GM21786 (cell line): ENCODE results near the gene MAP2K3.
"Not testable (repeated sequence)": the region's sequence is repeated elsewhere in the genome, so short reads cannot be mapped to it uniquely, and the experiment has no call there.

Experiments
- ATAC-seq: cut with Tn5 transposase; IDR thresholded peaks from one replicate; pipeline ENCODE4 v1.9.1; 2021; ENCODE audit not compliant: unreplicated experiment

The MAP2K3 gene

DNA sequence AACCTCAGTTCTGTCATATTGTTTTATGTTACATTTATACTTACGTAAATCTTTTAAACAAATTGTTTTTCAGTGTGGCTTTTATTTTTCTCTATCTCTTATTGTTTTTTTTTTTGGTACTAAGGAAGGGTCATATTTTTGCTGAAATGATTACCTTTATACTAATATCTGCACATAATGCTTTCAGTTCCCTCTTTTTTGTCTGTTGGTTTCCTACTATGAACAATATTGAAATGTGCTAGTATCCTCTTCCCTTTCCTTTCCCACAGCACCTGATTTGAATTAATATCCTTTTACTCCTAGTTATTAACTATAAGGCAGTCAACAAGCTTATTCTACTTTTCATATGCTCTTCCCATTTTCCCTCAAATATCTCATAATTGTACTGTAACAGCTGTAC is 43.4 kb downstream of the MAP2K3 start:
- ATAC-seq, result peak; percentile 46

DNA sequence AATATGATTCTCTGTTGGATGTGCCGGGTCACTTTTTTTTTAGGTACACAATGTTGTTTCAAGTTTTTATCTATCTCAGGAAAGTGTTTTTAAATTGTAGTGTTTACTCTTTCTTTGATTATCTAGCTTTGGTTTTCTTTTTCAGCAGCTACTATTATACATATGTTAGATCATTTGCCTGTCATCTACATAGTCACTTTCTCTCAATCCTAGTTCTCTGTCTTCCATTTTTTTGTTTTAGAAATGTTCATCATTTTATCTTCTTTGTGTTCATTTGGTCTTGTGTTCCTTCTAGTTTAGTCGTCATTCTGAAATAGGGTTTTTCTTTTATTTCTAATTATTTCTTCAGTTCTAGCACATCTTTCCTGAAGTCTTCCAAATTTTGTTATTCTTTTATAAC is 44.3 kb downstream of the MAP2K3 start:
- ATAC-seq, result not testable (repeated sequence)

DNA sequence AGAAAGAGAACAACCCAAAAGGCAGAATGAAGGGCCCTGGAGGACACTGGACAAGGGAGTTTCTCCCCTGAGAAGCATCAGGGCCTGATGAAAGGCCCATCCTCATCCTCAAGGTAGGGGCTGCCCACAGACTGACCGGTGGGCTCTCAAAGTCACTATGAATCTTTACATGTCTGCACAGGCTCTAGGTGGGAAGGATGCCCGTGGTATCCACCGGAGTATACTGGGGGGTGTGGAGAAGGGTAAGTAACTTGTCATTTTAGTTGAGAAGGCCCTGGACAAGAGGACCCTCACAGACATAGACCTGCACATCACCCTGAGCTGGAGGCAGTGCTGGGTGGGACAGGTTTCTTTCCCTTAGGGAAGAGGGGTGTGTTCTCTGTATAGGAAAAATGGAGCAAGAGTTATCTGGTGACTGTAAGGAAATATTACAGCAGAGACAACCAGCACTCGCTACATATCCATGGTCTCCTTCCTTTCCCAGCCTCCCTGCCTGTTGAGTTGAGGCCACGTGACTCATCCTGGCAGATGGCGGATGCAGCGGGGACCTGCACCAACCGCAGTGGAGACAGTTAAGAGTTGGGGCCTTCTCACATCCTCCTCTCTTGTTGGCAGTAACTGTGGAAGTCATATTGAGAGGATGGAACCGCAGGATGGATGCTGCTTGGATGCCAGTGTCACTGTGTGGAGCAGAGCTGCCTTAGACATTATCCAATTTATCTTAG is 46.1 kb downstream of the MAP2K3 start:
- no peak for ATAC-seq

DNA sequence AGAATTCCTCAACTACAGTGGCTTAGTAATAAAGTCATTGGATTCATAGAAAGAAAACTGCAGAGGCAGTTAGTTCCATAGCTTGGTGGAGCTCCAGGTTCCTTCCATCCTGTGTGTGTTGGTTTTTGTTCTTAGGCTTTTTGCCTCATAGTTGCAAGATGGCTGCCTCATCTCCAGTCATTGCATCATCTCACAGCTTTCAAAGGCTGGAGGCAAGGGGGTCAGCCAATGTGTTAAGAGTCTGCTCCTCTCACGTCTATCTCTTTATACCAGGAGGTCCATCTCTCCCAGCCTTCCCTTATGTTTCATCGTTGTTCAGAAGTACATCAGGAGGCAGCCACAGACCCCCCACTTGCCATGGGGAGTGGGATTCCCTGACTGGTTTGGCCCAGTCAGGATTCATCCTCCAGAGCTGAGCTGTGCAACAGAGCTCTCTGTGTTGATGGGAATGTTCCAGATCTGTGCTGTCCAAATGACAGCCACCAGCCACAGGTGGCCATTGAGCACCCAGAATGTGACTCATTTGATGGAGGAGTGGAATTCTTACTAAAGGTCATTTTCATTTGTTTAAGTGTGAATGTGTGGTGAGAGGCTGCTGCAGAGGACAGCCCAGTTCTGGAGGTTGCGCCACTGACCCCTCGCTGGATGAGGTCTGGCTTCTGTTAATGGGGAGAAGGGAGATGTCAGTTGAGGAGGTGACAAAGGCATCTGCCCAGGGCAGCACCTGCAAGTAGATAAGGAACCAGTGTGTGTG is 52.2 kb downstream of the MAP2K3 start:
- ATAC-seq, result not testable (repeated sequence)

DNA sequence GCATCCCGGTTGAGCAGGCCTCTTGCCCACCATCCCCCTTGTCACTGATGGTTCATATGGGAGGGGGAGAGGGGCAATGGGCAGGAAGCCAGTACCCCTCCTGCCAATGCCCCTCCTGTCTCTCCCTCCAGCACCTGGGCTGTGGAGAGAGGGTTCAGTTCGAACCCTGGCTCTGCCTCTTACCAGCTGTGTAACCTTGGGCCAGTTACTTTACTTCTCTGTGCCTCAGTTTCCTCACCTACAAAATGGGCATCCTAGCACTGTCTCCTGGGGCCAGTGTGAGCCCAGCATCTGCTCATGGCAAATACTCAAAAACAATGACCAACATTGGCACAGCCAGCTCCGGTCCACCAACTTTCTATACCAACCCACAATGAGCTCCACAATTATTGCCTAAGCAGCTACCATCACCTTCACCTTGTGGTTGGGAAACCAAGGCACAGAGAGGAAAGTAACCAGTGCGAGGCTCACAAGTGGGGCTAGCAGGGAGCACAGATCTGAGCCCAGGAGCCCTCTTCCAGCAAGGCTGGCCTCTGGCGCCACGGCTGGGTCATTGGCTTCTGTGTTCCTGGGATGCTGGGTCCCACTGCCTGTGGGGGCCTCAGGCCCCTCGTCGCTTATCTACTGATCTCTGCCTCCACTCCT is 53.6 kb downstream of the MAP2K3 start:
- ATAC-seq, result not testable (repeated sequence)

DNA sequence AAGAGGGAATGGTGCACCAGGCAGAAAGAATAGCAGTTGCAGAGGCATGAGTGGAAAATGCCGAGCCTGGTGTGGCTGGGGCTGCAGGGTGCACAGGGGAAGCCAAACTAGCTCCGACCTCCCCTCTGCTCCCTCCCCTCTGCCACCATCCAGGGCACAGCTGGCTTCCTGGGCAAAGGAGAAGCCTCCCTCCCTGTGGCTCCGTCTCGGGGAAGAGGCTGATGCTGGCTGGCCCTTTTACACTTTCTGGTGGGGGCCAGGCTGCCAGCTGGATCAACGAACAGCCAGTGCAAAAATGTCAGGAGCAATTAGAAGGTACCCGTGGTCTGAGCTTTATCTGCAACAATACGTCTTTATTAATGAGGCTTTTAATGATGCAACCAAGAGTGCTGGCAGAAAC is 54.5 kb downstream of the MAP2K3 start:
- no peak for ATAC-seq

DNA sequence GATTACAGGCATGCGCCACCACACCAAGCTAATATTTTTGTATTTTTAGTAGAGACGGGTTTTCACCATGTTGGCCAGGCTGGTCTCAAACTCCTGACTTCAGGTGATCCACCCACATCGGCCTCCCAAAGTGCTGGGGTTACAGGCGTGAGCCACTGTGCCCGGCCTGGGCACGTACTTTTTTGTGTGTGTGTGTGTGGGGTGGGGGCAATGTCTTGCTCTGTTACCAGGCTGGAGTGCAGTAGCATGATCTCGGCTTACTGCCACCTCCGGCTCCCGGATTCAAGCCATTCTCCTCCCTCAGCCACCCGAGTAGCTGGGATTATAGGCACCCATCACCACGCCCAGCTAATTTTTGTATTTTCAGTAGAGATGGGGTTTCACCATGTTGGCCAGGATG is 55.1 kb downstream of the MAP2K3 start:
- ATAC-seq, result not testable (repeated sequence)

DNA sequence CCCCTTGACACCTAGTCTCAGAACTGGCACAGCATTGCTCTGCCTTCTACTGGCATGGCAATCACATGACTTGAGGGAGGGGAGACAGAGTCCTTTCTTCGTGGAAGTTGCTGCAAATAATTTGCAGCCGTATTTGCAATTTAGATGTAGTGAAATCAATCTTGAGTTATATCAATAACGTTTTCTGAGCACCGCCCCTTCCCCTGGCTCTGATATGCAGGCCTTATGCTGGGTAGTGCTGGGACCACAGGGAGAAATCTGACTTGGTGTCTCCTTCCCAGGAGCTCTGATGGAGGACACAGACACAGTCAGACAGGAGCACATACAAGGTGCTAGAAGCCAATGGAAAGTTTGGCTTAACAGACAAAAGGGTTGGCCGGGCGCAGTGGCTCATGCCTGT is 55.9 kb downstream of the MAP2K3 start:
- ATAC-seq, result not testable (repeated sequence)

DNA sequence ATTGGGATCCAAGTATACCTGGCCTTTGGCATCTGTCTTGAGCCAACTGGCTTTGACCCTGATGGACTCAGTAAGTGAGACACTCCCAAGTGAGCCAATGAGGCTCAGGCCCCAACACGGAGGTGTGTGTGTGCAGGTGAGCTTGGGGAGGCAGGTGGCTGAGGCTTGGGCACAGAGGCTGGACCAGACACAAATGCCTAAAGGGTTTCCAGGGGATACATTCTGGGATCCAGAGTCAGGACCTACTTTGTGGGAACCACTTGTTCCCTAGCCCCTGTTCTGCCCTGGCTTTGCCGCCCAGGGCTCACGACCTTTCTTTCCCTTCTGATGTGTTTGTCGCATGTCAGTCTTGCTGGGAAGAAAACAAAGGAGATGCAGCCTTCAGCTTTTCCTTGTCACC is 56.8 kb downstream of the MAP2K3 start:
- not testable (repeated sequence) for ATAC-seq

DNA sequence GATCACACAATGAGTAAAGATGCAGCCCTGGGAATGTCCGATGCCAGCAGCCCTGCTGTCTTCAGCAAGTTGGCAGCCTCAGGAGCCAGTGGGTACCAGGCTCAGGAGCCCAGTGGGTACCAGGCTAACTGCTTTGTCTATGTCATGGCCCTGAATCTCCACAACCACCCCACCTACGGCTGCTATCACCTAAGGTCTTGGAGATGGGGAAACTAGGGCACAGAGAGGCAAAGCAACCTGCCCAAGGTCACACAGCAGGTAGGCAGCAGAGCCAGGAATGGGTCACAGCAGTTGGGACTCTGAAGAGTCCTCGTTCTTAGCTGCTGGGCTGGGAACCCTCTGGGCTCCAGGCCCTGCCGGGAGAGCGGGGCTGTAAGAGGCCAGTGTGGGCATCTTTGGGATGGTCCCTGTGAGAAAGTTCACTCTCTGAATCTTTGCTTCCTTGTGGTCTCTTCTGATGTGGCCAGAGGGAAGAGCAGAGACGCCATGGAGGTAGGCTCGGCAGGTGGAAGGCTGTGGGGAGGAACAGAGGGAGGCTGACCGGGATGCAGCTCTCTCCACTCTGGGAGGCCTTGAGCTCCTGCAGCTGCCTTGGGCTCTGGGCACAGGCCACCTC is 57.5 kb downstream of the MAP2K3 start:
- not testable (repeated sequence) for ATAC-seq

DNA sequence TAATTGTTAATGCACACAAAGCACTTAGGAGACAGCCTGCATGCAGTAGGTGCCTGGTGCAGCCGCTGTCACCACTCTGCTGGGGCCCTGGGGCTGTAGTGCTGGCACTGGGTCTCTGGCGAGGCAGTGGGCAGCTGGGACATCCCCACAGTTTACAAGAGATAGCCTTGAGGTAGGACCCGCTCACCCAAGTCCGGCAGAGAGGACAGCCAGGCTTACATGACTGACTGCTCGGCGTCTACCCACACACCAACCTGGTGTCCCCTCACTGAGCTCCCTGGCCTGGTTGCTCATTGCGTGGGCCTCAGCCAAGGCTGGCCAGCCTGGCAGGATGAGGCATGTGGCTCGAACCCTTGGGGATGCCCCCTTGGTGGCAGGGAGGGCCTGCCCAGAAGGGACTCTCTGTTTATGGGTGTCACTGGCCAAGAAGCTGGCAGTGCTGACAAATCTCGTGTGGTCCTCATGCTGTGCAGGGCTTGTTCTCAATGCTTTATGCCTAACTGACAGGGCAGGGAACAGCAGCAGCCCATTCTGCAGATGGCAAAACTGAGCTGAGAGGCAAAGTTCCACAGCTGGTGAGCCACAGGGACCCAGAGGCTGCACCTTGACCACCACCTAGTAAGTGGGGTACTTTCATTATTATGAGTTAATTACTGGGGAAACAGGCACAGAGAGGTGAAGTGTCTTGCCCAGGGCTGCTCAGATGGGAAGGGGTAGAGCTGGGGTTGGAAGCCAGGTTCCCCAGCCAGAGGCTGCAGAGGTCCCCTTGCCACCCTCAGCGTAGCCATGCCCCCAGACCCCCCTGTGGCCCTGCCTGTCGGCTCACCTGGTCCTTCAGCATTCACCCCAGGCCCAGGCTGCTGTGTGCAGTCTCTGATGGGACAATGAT is 58.8 kb downstream of the MAP2K3 start:
- not testable (repeated sequence) for ATAC-seq

DNA sequence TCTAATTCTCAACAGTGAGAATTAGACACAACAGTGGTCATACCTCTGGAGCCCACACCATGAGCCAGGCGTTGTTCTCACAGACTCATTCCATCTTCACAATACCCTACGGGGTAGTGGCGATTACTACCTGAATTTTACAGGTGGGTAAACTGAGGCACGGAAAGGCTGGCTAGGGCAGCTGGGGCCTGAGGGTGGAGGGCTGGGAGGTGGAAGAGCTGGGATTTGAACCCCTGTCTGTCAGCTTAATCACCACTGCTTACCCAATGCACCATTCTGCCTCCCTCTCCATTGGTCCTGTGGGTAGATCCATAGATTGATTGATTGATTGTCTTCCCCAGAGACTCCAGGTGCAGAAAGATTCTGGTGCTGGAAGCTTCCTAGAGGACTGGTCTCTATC is 60.3 kb downstream of the MAP2K3 start:
- not testable (repeated sequence) for ATAC-seq

DNA sequence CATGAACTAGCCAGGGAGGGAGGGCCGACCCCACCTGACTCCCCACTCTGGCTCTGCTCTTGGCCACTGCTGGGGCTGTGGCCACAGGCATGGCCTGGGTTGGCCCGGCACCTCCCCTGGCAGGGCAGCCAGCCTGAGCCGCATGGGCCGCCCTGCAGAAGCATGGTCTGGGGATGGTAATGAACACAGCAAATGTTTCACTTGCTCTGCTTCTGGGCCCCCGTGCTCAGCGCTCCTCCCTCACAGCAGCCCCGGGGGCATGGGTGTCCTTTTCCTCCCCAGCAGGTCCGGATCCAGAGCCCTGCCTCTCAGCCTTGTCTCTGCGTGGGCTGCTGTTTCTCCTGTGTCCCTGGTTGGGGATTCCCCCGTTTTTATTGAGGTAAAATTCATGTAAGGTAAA is 60.7 kb downstream of the MAP2K3 start:
- no peak for ATAC-seq

DNA sequence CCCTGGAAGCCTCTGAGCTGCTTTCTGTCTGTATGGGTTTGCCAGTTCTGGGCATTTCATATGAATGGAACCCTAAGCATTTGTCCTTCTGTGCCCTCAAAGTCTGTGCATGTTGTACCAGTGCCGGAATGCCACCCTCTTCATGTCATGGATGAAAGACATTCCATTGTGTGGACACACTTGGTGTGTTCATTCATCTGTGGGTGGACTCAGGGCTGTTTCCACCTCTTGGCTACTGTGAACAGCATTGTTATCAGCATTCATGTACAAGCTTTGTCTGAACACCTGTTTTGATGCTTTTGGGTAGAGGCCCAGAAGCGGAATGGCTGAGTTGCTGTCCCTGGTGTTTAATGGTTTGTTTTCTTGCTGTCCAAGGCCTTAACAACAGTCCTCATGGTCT is 61.6 kb downstream of the MAP2K3 start:
- ATAC-seq, result not testable (repeated sequence)

DNA sequence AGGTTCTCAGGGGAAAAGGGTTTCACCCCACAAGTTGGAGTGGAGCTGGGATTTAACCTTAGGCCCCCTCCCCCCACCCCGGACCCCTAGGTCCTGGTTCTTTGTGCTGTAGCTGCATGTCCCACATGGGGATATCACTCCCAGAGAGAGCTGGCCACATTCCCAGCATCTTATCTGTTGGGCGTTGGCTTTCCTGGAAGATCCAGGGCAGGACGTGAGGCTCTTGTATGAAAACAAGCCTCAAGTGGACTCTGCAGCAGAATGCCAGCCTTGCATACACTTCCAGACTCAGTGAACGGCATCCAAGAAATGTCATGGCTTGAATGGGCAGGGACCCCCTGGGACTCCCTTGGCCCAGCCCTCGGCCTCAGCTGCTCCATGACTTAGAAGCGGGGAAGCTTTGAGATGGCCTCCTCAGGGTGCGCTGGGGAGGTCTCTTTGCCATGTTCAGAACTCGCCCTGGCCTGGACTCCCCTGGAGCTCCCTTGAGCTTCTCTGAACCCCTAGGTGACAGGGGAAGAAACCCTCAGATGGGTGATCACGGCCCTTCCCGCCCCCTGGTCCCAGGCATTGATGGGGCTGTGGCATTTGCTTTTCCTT is 62.2 kb downstream of the MAP2K3 start:
- ATAC-seq, result not testable (repeated sequence)

DNA sequence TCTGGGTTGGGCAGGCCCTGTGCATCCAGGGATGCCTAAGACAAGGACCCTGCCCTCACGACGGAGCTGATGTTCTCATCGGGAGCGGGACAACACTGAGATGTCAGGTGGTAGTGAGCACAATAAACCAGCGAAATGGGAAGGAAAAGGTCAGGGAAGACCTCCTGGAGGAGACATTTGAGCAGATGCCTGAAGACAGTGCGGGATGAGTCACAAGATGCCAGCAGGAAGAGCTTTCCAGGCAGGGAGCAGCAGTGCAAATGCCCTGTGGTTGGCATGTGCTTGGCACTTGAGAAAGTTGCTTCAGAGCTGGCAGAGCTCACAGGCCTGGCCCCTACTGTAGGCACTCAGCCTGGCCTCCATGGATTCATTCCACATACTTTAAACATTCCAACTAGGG is 63.1 kb downstream of the MAP2K3 start:
- ATAC-seq, result not testable (repeated sequence)

DNA sequence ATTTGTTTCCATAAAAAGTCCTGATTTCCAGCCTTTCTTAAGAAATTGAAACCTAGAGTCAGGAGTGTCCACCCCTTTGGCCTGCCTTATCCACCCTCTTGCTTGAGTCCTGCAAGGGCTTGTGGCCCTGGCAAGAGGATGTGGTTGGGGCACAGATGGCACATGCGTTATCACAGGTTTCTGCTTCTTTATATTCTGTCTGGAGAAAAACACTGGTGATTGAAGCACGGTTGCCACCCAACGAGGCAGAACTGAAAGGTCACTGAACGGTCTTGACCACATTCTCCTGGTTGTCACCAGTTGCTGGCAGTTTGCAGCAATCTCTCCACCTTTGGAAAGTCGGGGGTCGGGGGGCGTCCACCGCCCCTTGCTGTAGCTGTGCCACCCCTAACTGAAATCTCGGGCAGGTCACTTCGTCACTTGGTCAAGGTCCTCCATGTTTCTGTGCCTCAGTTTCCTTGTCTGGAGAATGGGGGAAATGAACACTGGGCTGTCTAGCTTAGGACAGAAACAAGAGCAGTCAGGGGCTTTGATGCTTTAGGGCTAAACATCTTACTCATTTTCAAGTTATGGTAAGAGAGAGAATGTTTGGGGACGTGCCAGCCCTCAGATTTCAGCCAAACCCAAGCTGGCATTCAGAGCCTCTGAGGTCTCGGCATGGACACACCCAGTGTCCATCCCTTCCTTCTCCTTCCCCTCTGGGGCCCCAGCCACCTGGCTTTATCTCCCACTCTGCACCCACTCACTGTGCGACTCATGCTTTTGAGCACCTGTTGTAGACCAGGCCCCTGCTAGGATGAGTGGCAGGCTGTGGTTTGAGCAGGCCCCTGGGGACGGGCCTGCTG is 63.8 kb downstream of the MAP2K3 start:
- ATAC-seq, result peak; percentile 58

DNA sequence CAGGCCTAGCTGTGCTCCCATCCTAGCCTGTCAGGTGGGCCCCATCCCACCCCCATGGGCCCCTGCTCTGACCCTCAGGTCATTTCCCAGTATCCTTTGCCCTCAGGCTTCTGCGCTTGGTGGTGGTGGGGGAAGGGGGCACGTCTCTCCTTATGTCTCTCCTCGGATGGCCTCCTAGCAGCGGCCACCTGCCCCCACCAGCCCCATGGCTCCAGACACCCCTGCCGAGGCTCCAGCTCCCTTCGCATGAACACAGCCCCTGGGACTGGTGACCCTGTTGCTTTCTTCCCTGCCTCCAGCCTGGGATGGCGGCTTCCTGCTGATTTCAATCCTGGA is 64.4 kb downstream of the MAP2K3 start:
- ATAC-seq, result not testable (repeated sequence)

DNA sequence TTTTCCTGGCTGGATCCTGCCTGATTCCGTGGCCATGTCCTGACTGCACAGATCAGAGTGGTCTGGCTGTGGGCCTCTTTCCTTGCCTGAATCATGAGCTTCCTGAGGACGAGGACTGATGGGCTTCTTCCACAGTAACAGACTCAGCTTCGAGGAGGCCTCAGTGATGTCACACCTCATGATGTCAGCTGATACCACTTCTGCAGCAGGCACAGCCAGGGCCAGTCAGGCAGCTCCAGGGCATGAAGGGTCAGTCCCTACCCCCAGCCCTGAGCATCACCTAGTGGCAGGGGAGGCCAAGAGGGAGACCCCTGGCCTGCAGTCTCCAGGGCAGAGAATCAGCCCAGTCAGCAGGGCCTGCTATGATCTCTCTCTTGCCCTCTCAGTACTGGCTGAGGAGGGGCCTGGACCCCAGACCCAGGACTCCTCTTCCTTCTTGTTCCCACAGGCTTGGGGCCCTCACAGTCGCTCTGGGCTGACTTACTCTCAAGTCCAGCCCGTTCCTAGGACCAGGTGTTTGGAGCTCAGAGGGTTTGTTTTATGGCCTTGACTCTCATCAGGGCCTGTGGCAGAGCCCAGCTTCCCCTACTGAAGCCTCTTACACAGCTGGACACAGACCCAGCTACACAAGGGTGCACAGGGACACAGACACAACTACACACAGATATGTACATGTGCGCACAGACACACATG is 65.0 kb downstream of the MAP2K3 start:
- ATAC-seq, result not testable (repeated sequence)
